Measurements from ENCODE around the gene TTF2. TPM values are rescaled to one million over a fixed set of nuclear protein-coding genes. Genes with fewer than 3 reads are reported as not detected.
A peak's percentile ranks its signal among the peaks of the same experiment; 100 is the strongest.
"Not testable (repeated sequence)": the region's sequence is repeated elsewhere in the genome, so short reads cannot be mapped to it uniquely, and the experiment has no call there.

The TTF2 gene
- total RNA-seq, 1 donor from 2014 or later: 3.3 TPM

DNA sequence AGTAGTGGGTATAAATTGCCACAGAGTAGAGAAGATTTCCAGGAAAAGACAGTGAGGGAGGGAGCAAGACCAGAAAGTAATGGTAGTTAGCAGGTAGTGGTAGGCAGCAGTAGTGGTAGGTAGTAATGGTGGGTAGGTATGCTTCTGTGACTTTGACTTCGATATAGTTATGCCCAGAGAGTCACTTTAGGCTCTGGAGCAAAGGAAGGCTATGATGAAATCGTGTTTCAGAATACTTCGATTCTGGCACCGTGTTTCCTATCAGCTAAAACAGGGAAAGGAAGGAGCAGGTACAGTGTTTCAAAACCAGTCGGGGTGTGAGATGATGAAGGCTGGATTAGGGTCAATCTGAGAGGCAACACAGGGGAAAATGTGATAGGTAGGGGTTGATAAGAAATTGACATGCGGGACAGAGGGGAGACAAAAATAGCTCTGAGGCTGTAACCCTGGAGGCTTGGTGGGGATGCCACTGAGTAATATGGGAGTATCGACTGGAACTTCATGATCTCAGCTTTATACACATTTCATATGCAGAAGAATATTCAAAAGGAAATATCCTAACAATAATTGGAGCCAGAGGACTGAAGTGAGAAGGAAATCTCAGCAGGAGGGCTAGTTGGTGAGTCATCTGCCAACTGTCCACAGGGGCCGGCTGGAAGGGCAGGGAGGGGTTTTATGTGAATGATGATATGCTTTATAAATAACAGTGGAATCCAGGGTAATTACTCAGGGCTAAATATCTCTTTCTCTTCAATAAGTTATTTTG is 86.6 kb downstream of the TTF2 start:
- DNase-seq (ENCODE audit: low spot score in 2 of 2): no peak
- FAIRE-seq: no peak

DNA sequence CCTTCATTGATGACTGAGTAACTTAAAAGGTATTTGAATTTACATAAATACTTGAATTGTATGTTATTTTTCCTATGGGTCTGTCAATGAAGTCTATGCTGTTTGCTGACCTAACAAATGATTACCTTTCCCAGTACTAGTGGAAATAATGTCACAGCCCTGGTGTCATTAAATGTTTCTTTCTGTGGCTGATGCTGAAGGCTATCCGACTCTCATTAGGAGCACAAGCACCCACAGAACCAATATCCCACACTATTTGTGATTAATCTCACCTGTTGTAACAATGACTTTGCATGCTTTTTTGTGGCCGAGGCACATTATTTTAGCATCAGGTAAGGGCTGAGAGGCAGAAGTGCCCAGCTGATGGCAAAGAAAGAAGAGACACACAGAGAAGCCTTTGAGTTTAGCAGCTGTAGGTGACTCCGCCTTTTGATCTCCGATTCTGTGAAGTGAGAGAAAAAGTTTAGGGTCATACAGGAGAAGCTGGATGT is 87.3 kb downstream of the TTF2 start:
- DNase-seq (ENCODE audit: low spot score in 2 of 2): no peak
- no peak for FAIRE-seq

DNA sequence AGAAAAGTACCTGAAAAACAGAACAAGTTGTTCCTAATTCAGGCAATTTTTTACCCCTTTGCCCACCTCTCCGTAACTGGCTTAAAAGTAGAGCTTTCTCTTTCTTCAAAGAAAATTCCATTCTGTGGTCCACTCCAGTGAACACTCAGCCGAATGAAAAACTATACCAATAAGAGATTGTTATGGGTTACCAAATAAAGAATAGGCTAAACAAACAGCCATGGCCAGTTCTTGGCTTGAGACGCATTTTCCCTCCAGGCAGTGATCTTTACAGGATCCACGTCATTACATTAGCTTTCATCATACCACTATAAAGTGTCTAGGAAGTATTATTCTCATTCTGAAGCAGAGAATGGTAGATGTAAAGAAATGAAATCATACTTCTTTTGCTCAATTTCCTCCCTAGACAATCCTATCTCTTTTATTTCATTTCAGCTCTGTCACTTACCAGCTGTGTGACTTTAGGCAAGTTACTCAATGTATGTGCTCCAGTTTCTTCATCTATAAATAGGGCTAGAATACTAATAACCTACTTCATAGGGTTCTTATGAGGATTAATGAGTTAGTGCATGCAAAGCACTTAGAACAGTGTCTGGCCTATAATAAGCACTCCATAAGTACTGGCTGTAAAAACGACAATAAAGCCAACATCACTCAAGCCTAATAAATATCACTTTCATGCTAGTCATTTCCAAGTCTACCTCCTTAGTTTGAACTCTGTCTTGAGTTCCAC is 87.9 kb downstream of the TTF2 start:
- FAIRE-seq (no peak), DNase-seq (ENCODE audit: low spot score in 2 of 2) (no peak)

- DNase-seq (ENCODE audit: low spot score in 2 of 2) (no peak), FAIRE-seq (no peak)
Measured at GRCh38 chr1:117150316-117150715, 90.2 kb downstream of the TTF2 start.

GRCh38 chr1:117151305-117151704 is 91.2 kb downstream of the TTF2 start:
- FAIRE-seq; DNase-seq (ENCODE audit: low spot score in 2 of 2): not testable (repeated sequence)

Small RNAs within 50 kb of the gene (small RNA-seq; reads per million reads assigned to genes)
- gene MIR942: 0.97 reads per million, percentile 64 among the genes with 10 or more reads in this experiment

Other genes with a start within 250 kb of the TTF2 start
- gene PTGFRN, start 150.4 kb upstream of the TTF2 start, total RNA-seq: 40.8 TPM
- gene CD101, start 58.6 kb upstream of the TTF2 start, total RNA-seq: 0.82 TPM
- 3.7 TPM for gene TRIM45, start 61.4 kb downstream of the TTF2 start, total RNA-seq
- 0.41 TPM for gene VTCN1, start 150.6 kb downstream of the TTF2 start, total RNA-seq